NCI-H446 (cell line): ENCODE data around the gene TNFSF13.

Experiments used
- DNase-seq, 2 experiments: peaks; one replicate each; lab custom pipeline; 2025; lab: John Stamatoyannopoulos, UW

TNFSF13 gene, protein sequence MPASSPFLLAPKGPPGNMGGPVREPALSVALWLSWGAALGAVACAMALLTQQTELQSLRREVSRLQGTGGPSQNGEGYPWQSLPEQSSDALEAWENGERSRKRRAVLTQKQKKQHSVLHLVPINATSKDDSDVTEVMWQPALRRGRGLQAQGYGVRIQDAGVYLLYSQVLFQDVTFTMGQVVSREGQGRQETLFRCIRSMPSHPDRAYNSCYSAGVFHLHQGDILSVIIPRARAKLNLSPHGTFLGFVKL

GRCh38 chr17:7558544-7559319 lies at the start of gene TNFSF13:
TNFSF13 (plus strand) TSS chr17:7558750; CDS start chr17:7559040, 290 bp downstream.
- DNase-seq = no peak

- no peak for DNase-seq
Observed at GRCh38 chr17:7508846-7509245, 49.7 kb upstream of the TNFSF13 start.

DNA sequence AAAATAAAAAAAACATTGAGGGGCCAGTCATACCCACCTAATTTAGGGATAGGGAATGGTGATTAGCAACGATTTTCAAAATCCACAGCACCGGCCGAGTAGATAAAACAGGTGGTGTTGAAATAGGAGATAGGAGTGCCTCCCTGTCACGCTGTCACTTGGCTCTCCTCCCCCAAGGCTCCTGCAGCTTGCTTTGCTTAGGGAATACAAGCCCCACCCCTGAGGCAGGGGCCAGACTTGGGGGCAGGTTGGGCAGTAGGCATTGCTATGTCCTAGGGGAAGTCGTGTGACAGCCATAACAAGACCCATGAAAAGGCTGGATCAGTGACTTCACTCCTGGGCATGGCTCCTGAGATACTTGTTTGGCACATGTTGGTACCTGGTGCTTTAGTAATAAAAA lies 48.6 kb upstream of the TNFSF13 start:
- no peak for DNase-seq

DNA sequence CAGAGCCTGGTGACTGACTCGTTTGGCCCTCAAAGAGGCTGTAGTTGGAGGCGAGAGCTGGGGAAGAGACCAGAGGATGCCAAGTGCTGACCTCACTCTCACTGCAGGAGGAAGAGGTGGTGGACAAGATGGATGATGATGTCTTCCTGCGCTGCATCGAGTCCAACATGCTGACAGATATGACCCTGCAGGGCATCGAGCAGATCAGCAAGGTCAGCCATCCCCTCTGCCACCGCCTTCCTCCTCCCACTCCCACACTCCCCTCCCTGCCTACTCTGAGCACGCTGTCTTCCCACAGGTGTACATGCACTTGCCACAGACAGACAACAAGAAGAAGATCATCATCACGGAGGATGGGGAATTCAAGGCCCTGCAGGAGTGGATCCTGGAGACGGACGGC lies 47.4 kb upstream of the TNFSF13 start:
- no peak for DNase-seq

DNA sequence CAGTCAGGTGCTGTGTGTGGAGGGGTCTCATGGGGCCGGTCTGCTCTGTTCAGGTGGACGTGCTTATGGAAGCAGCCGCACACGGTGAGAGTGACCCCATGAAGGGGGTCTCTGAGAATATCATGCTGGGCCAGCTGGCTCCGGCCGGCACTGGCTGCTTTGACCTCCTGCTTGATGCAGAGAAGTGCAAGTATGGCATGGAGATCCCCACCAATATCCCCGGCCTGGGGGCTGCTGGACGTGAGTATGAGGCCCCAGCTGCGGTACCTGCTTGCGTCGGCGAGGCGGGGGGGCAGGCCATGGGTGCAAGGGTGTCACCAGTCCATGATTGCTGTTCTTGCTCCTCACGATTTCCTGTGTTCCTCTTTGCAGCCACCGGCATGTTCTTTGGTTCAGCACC lies 46.4 kb upstream of the TNFSF13 start:
- DNase-seq = no peak

- no peak for DNase-seq
Observed at GRCh38 chr17:7512824-7513540, 45.6 kb upstream of the TNFSF13 start.

DNA sequence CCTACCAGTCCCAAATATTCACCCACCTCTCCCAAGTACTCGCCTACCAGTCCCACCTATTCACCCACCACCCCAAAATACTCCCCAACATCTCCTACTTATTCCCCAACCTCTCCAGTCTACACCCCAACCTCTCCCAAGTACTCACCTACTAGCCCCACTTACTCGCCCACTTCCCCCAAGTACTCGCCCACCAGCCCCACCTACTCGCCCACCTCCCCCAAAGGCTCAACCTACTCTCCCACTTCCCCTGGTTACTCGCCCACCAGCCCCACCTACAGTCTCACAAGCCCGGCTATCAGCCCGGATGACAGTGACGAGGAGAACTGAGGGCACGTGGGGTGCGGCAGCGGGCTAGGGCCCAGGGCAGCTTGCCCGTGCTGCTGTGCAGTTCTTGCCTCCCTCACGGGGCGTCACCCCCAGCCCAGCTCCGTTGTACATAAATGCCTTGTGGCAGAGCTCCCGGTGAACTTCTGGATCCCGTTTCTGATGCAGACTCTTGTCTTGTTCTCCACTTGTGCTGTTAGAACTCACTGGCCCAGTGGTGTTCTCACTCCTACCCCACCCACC lies 44.6 kb upstream of the TNFSF13 start:
- no peak for DNase-seq

- no peak for DNase-seq
Observed at GRCh38 chr17:7515911-7516610, 42.5 kb upstream of the TNFSF13 start.

- peak in 1 of 2 experiments; percentile 15 for DNase-seq
Observed at GRCh38 chr17:7523033-7523432, 35.5 kb upstream of the TNFSF13 start.

DNA sequence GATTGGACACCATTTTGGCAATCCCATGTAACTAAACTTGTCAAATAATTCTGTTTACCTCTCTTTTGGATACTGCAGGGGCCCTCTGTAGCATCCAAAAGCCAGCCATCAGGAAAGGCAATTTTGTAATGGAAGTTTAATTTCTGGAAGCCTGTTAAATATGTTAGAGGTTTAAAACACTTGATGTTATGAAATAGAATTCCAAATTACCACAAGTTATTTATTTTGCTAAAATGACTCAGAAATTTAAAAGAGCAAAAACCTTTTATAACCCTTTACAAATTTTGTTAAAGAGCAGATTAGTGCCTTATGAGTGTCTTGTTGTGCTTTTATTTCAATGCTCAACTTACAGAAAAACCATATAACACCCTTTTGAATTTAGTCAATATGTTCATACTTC lies 29.7 kb upstream of the TNFSF13 start:
- no peak for DNase-seq

- no peak for DNase-seq
Observed at GRCh38 chr17:7530023-7530900, 28.3 kb upstream of the TNFSF13 start.

DNA sequence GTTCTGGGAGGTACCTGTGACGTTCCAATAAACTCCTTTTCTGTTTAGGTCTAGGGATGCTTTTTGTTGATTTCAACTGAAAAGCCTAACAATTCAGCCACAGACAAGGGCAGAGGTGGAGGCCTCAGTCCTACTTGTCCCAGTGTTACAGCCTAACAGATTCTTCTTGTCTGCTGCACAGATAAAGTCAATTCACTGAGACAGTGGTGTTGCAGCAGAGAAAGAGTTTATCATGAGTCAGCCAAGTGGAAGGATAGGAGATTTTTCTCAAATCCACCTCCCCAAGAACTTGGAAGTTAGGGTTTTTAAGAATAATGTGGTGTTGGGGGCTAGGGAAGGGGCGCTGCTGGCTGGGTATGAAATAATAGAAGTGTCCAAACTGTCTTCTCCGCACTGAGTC lies 20.5 kb upstream of the TNFSF13 start:
- no peak for DNase-seq

DNA sequence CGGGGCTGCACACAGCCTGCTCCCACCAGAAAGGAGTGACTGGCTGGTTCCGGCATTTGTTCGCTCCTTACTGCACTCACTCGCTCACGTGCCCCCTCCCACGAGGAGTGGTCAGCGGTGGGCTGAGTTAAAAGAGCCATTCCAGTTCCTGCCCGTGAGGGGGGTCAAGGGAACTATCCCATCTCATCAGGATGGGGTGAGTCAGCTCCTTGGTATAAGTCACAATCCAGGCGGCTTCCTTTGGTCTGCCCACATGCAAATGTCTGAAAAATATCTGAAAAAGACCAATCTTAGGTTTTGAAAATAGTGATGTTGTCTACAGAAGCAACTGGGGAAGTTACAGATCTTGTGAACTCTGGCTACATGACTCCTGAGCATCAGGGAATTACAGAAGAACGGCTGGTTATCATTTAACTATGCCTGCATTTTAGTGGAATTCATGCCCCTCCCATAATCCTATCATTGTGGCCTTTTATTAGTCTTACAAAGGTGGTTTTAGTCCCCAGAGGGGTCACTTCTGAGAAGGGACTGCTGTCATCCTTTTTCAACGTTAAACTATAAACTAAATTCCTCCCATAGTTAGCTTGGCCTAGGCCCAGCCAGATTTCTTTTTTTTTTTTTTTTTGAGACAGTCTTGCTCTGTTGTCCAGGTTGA lies 19.5 kb upstream of the TNFSF13 start:
- no peak for DNase-seq

GRCh38 chr17:7541074-7541621 lies 17.4 kb upstream of the TNFSF13 start:
- no peak for DNase-seq

DNA sequence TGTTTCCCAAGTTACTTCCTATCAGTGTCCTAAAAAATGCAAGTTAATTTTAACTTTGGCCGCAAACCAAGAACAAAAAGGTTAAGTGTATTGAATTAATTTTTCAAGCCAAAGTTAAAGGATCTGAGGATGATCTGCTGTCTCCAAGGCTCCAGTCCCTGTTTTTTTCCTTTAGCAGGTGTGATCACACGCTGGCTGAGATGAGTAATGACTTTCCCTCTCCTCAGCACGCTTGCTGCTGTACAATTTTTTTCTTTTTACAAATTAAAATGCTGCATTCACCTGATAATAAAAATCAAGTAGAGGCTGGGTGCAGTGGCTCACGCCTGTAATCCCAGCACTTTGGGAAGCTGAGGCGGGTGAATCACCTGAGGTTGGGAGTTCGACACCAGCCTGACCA lies 13.6 kb upstream of the TNFSF13 start:
- no peak for DNase-seq

DNA sequence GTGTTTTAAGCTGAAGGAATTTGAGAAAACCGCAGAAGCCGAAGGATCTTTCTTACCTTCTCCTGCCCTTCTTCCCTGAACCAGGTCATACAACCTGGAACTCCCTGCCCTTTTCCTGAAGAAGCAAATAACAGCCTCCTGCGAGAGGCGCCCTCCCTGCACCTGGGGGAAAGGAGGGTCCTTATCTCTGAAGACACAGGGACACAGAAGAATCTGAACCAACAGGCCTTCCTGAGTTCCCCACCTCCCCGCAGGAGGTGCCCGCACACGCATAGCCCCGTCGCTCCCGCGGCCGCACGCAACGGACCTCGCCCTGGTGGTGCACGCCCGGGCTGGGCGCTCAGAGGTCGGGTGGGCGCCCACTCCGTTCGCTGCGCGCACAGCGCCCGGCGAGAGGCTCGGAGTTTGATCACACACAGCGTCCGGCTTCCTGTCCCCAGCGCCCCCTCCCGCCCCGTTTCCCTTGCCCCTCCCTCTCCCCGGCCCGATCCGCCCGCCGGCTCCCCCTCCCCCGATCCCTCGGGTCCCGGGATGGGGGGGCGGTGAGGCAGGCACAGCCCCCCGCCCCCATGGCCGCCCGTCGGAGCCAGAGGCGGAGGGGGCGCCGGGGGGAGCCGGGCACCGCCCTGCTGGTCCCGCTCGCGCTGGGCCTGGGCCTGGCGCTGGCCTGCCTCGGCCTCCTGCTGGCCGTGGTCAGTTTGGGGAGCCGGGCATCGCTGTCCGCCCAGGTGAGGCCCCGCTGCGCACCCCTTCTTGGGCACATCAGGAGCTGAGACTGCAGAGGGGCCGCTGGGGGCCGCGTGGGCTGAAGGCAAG lies 9.8 kb upstream of the TNFSF13 start, which contains the start of gene TNFSF12:
Gene TNFSF12, plus strand, starts transcription at position 474 of the 816 bp plus-strand sequence. Its CDS starts 96 bp downstream, at position 570.
- no peak for DNase-seq

DNA sequence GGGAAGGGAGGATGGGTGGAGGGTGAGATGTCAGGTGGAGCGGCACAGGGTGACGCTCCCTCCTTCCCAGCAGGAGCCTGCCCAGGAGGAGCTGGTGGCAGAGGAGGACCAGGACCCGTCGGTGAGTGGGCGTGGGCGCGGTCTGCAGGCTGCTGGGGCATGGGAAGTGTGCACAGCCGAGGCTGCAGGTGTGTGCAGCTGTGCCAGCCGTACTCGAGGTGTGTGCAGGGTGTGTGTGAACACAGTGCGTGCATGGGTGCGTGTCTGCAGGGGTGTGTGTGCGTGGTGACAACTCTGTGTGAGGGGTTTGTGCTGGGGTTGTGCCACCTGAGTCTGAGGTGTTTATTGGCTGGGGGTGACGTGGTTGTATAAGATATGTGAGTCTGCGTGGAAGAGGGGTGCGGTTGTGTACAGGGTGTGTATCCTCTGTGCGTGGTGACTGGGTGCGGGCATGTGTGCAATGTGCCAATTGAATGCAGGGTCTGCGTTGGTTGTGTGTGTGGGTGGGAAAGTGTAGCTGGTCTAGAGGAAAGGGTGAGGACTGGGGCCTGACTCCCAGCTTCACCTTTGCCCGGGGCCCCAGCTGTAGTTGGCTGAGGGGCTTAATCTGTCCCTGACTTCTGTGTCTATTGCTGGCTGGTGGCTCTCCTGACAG lies 9.0 kb upstream of the TNFSF13 start:
- DNase-seq = no peak

DNA sequence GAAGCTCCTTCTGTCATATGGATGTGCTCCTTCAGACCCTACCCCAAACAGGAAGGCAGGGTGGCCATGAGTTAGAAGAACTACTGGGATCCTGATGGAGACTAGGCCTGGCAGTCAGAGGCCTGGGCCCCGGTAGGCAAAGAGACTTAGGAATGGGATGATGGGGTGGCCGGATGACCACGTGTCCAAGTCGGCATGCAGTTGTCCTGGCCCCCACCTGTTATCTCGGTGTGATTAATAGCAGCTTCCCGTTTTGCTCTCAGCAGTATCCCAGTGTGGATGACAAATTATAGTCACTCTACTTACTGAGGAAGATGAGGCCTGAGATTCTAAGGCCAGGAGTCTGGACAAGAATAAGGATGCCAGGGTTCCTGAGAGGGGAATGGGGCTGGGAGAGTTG lies 8.2 kb upstream of the TNFSF13 start:
- DNase-seq = no peak

DNA sequence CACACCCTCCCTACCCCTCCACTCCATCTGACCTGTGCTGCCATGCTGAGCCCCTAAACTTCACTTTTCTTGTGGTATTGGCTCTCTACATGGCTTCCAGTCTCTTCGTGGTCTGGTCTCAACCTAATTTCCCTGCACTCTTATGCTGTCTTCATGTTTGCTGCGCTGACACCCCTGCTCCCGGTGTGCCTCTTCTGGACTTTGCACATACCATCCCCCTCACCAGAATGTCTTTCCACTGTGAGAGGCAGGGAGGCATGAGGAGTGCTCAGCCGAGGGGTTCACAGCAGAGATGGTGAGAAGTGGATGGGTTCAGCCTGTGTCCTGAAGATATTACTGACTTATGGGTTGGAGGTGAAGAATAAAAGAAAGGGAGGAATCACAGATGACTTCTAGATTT lies 7.2 kb upstream of the TNFSF13 start:
- DNase-seq = no peak
